HCT116 (cell line): ENCODE measurements around the gene IL17A. TPM values are rescaled to one million over a fixed set of nuclear protein-coding genes. Genes with fewer than 3 reads are reported as not detected.

Source experiments
- ATAC-seq: fragments of 200-7000 bp; cut with Tn5 transposase; 2 replicates; pipeline ENCODE4 v1.9.1; 2020; ENCODE audit warnings: mild to moderate bottlenecking, moderate library complexity
- BruUV-seq: library from RNA; stranded (reverse); fragments of 400-500 nt; replicated peaks from 2 replicates; lab custom pipeline; 2021; lab: Mats Ljungman, UMichigan
- CTCF ChIA-PET: fragments of 300-600 bp; sonication (Branson Sonifier 250); formaldehyde crosslinking; loops from one replicate; lab custom pipeline; 2021; ENCODE audit warnings: antibody characterized with exemption; lab: Charles Lee
- POLR2A ChIA-PET: fragments of 300-600, 350-600 bp; sonication (Branson Sonifier 250); formaldehyde crosslinking; loops from one replicate; lab custom pipeline; 2021; ENCODE audit warnings: antibody characterized with exemption; lab: Charles Lee
- RAD21 ChIA-PET, 2 experiments: fragments of 300-600 bp; sonication (Branson Sonifier 250); formaldehyde crosslinking; loops; one replicate each; lab custom pipeline; 2023; ENCODE audit warnings: low total read pairs in 2 of 2; ENCODE audit not compliant: uncharacterized antibody in 2 of 2, unreplicated experiment in 2 of 2, low non-redundant PET in 1 of 2; lab: Charles Lee
- DNase-seq: peaks from one replicate; pipeline ENCODE4 v3.0.0-alpha.2; 2010; ENCODE audit warnings: low read depth, low spot score
- H2AFZ ChIP-seq: fragments of 200-600 bp; shearing (Covaris generic), sonication (generic); 2 replicates; pipeline ENCODE4 v1.6.1; 2017; ENCODE audit warnings: low read depth, mixed run types, mixed read lengths, antibody characterized with exemption, low read length; ENCODE audit not compliant: poor library complexity, severe bottlenecking
- H3K27ac ChIP-seq: 2 replicates; pipeline ENCODE4 v1.5.1; 2012; ENCODE audit warnings: low read depth, low read length
- H3K27me3 ChIP-seq: fragments of 200-600 bp; sonication (generic); 2 replicates; pipeline ENCODE4 v1.6.1; 2016; ENCODE audit warnings: mixed run types, low read length, mixed read lengths; ENCODE audit not compliant: insufficient read depth
- H3K36me3 ChIP-seq, 2 experiments: fragments of 200-500 bp in 1 of 2; fragments of 200-600 bp in 1 of 2; sonication (Bioruptor generic) in 1 of 2; sonication (generic) in 1 of 2; 2 replicates each; pipeline versions ENCODE4 v1.5.1 to v1.6.1; 2014 to 2016; ENCODE audit warnings: low read length in 2 of 2, inconsistent platforms in 1 of 2, mixed read lengths in 1 of 2, mixed run types in 1 of 2; ENCODE audit not compliant: insufficient read depth in 2 of 2, control insufficient read depth in 1 of 2
- H3K4me1 ChIP-seq, 2 experiments: fragments of 200-600 bp in 1 of 2; sonication (generic) in 1 of 2; 2 replicates each; pipeline versions ENCODE4 v1.5.1 to v1.6.1; 2012 to 2017; ENCODE audit warnings: low read length in 2 of 2, inconsistent platforms in 1 of 2, mild to moderate bottlenecking in 1 of 2, mixed read lengths in 1 of 2, mixed run types in 1 of 2, moderate library complexity in 1 of 2; ENCODE audit not compliant: insufficient read depth in 2 of 2, control insufficient read depth in 1 of 2
- H3K4me2 ChIP-seq: fragments of 200-600 bp; sonication (generic); 2 replicates; pipeline ENCODE4 v1.6.1; 2017; ENCODE audit warnings: mixed run types, low read length, mixed read lengths
- H3K4me3 ChIP-seq, 2 experiments: fragments of 200-600 bp in 1 of 2; sonication (generic) in 1 of 2; replicated peaks in 1 of 2; 2 replicates each; pipeline ENCODE4 v1.5.1; 2011 to 2016; ENCODE audit warnings: low read length in 2 of 2, control low read depth in 1 of 2, low read depth in 1 of 2, mild to moderate bottlenecking in 1 of 2, mixed read lengths in 1 of 2, mixed run types in 1 of 2
- H3K79me2 ChIP-seq: fragments of 200-600 bp; sonication (generic); 2 replicates; pipeline ENCODE4 v1.6.1; 2017; ENCODE audit warnings: mild to moderate bottlenecking, mixed run types, low read length, moderate library complexity, mixed read lengths; ENCODE audit not compliant: insufficient read depth
- H3K9ac ChIP-seq: fragments of 200-600 bp; sonication (generic); 2 replicates; pipeline ENCODE4 v1.6.1; 2016; ENCODE audit warnings: low read length, mixed read lengths
- H3K9me2 ChIP-seq: fragments of 200-600 bp; sonication (generic), shearing (Covaris generic); 2 replicates; pipeline ENCODE4 v1.6.1; 2017; ENCODE audit warnings: mixed run types, mild to moderate bottlenecking, moderate library complexity; ENCODE audit not compliant: insufficient read depth
- H3K9me3 ChIP-seq, 2 experiments: fragments of 200-500 bp in 1 of 2; fragments of 200-600 bp in 1 of 2; sonication (Bioruptor generic) in 1 of 2; sonication (generic) in 1 of 2; 2 replicates each; pipeline ENCODE4 v1.6.1; 2014 to 2017; ENCODE audit warnings: low read length in 2 of 2, mixed read lengths in 2 of 2, inconsistent platforms in 1 of 2, low read depth in 1 of 2, mild to moderate bottlenecking in 1 of 2, mixed run types in 1 of 2, moderate library complexity in 1 of 2; ENCODE audit not compliant: control insufficient read depth in 1 of 2, insufficient read depth in 1 of 2
- H4K20me1 ChIP-seq: fragments of 200-600 bp; sonication (generic), shearing (Covaris generic); 2 replicates; pipeline ENCODE4 v1.6.1; 2017; ENCODE audit warnings: mixed run types, mild to moderate bottlenecking, moderate library complexity; ENCODE audit not compliant: insufficient read depth
- ELF1 ChIP-seq: IDR thresholded peaks from 2 replicates; pipeline ENCODE4 v1.6.1; 2012; ENCODE audit warnings: low read depth, borderline replicate concordance
- EZH2 ChIP-seq: fragments of 200-600 bp; sonication (generic); IDR thresholded peaks from 2 replicates; pipeline ENCODE4 v1.6.1; 2017; ENCODE audit warnings: antibody characterized with exemption, mixed run types
- EZH2phosphoT487 ChIP-seq: fragments of 200-600 bp; IDR thresholded peaks from 2 replicates; pipeline ENCODE4 v1.6.1; 2018; ENCODE audit warnings: antibody characterized with exemption, borderline replicate concordance
- FOSL1 ChIP-seq: IDR thresholded peaks from 2 replicates; pipeline ENCODE4 v1.6.1; 2012; ENCODE audit warnings: low read depth
- POLR2A ChIP-seq: IDR thresholded peaks from 2 replicates; pipeline ENCODE4 v1.7.0; 2011; ENCODE audit warnings: borderline replicate concordance; ENCODE audit not compliant: insufficient read depth, insufficient read length; ENCODE audit errors: extremely low read depth
- POLR2AphosphoS5 ChIP-seq: IDR thresholded peaks from 2 replicates; pipeline ENCODE4 v1.6.1; 2011; ENCODE audit warnings: mild to moderate bottlenecking, low read depth, low read length, moderate library complexity
- SIN3A ChIP-seq: IDR thresholded peaks from 2 replicates; pipeline ENCODE4 v1.6.1; 2012; ENCODE audit warnings: low read depth
- TCF7L2 ChIP-seq: IDR thresholded peaks from 2 replicates; pipeline ENCODE4 v1.7.0; 2011; ENCODE audit warnings: borderline replicate concordance, inconsistent platforms; ENCODE audit not compliant: insufficient read depth, insufficient read length; ENCODE audit errors: extremely low read depth
- YY1 ChIP-seq: IDR thresholded peaks from 2 replicates; pipeline ENCODE4 v1.6.1; 2011; ENCODE audit warnings: low read length, low read depth, moderate library complexity, mild to moderate bottlenecking; ENCODE audit not compliant: insufficient replicate concordance; ENCODE audit errors: extremely low read depth
- ZFX ChIP-seq: fragments of 450-650 bp; IDR thresholded peaks from 2 replicates; pipeline ENCODE4 v1.6.1; 2017
- ZNF274 ChIP-seq: fragments of 200-500 bp; sonication (Bioruptor generic); IDR thresholded peaks from 2 replicates; pipeline ENCODE4 v1.6.1; 2014; ENCODE audit warnings: mild to moderate bottlenecking, low read depth, low read length, inconsistent platforms
- intact Hi-C: fragments of 100-400 bp; cut with micrococcal nuclease; formaldehyde crosslinking; loops from 2 replicates; pipeline ENCODE4 v1.10.0; 2022
- total RNA-seq: library from RNA; stranded (reverse); gene quantifications from one replicate; pipeline ENCODE4 v1.2.1, GENCODE V29; 2021; ENCODE audit not compliant: unreplicated experiment
- TF ChIP-seq, protein P1 (sequence below), 3 experiments: fragments of 200-600 bp in 1 of 3; sonication (generic) in 1 of 3; IDR thresholded peaks in 2 of 3; conservative IDR thresholded peaks in 1 of 3; 2 replicates each; pipeline ENCODE4 v1.5.1; 2012 to 2017; ENCODE audit warnings: low read depth in 2 of 3, low read length in 2 of 3, antibody characterized with exemption in 1 of 3, borderline replicate concordance in 1 of 3, control low read depth in 1 of 3, mild to moderate bottlenecking in 1 of 3, mixed read lengths in 1 of 3, mixed run types in 1 of 3, moderate library complexity in 1 of 3; ENCODE audit not compliant: insufficient read depth in 1 of 3

Gene IL17A
- total RNA-seq, 1 experiment from 2014 or later = not detected

DNA sequence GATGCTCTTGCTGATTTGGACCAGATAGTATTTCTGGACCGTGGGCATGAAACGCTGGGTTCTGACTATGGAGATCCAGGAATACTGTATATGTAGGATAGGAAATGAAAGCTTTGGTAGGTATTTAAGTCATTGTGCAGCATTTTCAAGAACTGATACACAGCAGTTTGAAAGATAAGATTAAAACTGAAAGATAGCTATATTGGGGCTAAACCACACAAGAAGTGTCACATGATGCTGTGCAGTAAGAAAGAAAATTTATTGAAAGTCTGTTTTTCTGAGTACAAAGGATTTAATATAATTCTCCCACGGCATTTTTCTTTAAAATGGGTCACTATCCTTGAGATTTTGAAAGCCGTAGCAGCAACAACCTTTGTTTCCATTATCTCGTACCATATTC lies 305 bp downstream of the IL17A start:
- Histone ChIP-seq H3K9ac (no peak overlapping the region), H2AFZ (no peak overlapping the region), H3K27ac (no peak overlapping the region), H3K36me3 (no peaks in the 10 kb centered on the region), H3K9me3 (no peaks in the 10 kb centered on the region), H3K9me2 (no peaks in the 10 kb centered on the region), H3K4me1 (no peaks in the 10 kb centered on the region), H4K20me1 (no peaks in the 10 kb centered on the region), H3K4me3 (no peak overlapping the region), H3K27me3 (peaks cover 33% of the 10 kb centered on the region), H3K79me2 (no peaks in the 10 kb centered on the region), H3K4me2 (no peak overlapping the region)
- BruUV-seq = no TSS peak
- TF ChIP-seq ZFX = no peak
- no peak for TF ChIP-seq FOSL1
- no peak for TF ChIP-seq POLR2A
- TF ChIP-seq ELF1 = no peak
- TF ChIP-seq POLR2AphosphoS5 = no peak
- no peak for TF ChIP-seq ZNF274
- TF ChIP-seq, protein P1, sequence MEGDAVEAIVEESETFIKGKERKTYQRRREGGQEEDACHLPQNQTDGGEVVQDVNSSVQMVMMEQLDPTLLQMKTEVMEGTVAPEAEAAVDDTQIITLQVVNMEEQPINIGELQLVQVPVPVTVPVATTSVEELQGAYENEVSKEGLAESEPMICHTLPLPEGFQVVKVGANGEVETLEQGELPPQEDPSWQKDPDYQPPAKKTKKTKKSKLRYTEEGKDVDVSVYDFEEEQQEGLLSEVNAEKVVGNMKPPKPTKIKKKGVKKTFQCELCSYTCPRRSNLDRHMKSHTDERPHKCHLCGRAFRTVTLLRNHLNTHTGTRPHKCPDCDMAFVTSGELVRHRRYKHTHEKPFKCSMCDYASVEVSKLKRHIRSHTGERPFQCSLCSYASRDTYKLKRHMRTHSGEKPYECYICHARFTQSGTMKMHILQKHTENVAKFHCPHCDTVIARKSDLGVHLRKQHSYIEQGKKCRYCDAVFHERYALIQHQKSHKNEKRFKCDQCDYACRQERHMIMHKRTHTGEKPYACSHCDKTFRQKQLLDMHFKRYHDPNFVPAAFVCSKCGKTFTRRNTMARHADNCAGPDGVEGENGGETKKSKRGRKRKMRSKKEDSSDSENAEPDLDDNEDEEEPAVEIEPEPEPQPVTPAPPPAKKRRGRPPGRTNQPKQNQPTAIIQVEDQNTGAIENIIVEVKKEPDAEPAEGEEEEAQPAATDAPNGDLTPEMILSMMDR (IDR thresholded peaks at IDR 0.05 in 2 of 3, conservative IDR thresholded peaks at IDR 0.05 in 1 of 3; ENCODE audit: borderline replicate concordance in 1 of 3, insufficient read depth in 1 of 3, low read depth in 2 of 3, low read length in 2 of 3) = no peak
- no peak for TF ChIP-seq EZH2phosphoT487
- no peak for TF ChIP-seq EZH2
- ChIA-PET RAD21 (no interaction called here), CTCF (no interaction called here), POLR2A (no interaction called here)
- DNase-seq = no peak
- intact Hi-C loops = no loop called here
- ATAC-seq = no peak

DNA sequence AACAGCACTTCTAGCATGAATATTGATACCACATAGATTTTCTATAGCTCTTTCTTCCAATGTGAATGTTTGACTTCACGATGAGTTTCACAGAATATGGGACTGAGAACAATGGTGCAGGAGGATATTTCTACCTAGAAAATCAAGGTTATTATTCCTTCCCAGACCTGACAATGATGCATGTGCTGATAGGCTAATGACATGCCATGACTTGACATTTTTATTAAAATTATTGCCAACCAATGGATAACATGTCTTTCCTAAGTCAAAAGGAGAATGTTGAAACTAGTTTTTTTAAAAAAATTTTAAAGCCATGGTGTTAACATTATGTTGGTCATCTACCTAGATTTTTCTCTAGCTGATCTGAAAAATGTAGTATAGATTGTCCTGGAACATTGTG lies 923 bp downstream of the IL17A start:
- no peaks in the 10 kb centered on the region for H3K9me3 ChIP-seq
- ChIA-PET CTCF (no interaction called here), POLR2A (no interaction called here), RAD21 (no interaction called here)
- no peaks in the 10 kb centered on the region for H3K9me2 ChIP-seq
- TF ChIP-seq FOSL1 = no peak
- no peak for TF ChIP-seq YY1
- no peak for TF ChIP-seq TCF7L2
- TF ChIP-seq SIN3A = no peak
- H3K4me2 ChIP-seq = no peak overlapping the region
- no peak overlapping the region for H3K9ac ChIP-seq
- H2AFZ ChIP-seq = no peak overlapping the region
- intact Hi-C loops = no loop called here
- no peak for DNase-seq
- H4K20me1 ChIP-seq = no peaks in the 10 kb centered on the region
- H3K27ac ChIP-seq = no peak overlapping the region
- H3K36me3 ChIP-seq = no peaks in the 10 kb centered on the region
- ATAC-seq = no peak
- H3K27me3 ChIP-seq = peaks cover 30% of the 10 kb centered on the region
- no peaks in the 10 kb centered on the region for H3K79me2 ChIP-seq
- no peaks in the 10 kb centered on the region for H3K4me1 ChIP-seq
- H3K4me3 ChIP-seq = no peak overlapping the region
- no TSS peak for BruUV-seq
